Stimulated activated CD4-positive, alpha-beta T cell treated with anti-CD3 and anti-CD28 coated beads, Interleukin-2, amount 100 ng/mL, for 48 hours (primary cell): ENCODE measurements around the gene POR.

Experiments
- DNase-seq, 2 donors: peaks; one replicate each; pipeline ENCODE4 v3.0.0-alpha.2; 2020

POR gene

GRCh38 chr7:75916685-75917634 is 2.0 kb downstream of the POR start:
- no peak for DNase-seq

GRCh38 chr7:75920431-75921161 is 5.6 kb downstream of the POR start:
- DNase-seq = peak in 1 of 2 donors; percentile 27

- no peak for DNase-seq
These were observed 6.5 kb downstream of the POR start for GRCh38 chr7:75921479-75921878.

GRCh38 chr7:75922966-75923603 is 8.1 kb downstream of the POR start:
- DNase-seq = no peak

- DNase-seq = no peak
These were observed 9.3 kb downstream of the POR start for GRCh38 chr7:75924256-75924655.

GRCh38 chr7:75924889-75925288 is 9.9 kb downstream of the POR start:
- no peak for DNase-seq

GRCh38 chr7:75925717-75926435 is 10.9 kb downstream of the POR start:
- DNase-seq = no peak

- no peak for DNase-seq
These were observed 13.6 kb downstream of the POR start for GRCh38 chr7:75928568-75928914.

GRCh38 chr7:75931680-75932079 is 16.7 kb downstream of the POR start:
- DNase-seq = no peak

- no peak for DNase-seq
These were observed 23.2 kb downstream of the POR start for GRCh38 chr7:75937958-75938786.

GRCh38 chr7:75938921-75939320 is 24.0 kb downstream of the POR start:
- no peak for DNase-seq

GRCh38 chr7:75943864-75944263 is 28.9 kb downstream of the POR start:
- DNase-seq = no peak

- no peak for DNase-seq
These were observed 29.6 kb downstream of the POR start for GRCh38 chr7:75944507-75944906.

GRCh38 chr7:75945297-75946168 is 30.6 kb downstream of the POR start:
- DNase-seq = no peak

GRCh38 chr7:75946207-75946855 is 31.4 kb downstream of the POR start:
- DNase-seq = no peak

- no peak for DNase-seq
These were observed 33.2 kb downstream of the POR start for GRCh38 chr7:75948179-75948578.

GRCh38 chr7:75950111-75950681 is 35.2 kb downstream of the POR start:
- DNase-seq = no peak

GRCh38 chr7:75951506-75951905 is 36.6 kb downstream of the POR start:
- DNase-seq = no peak

- no peak for DNase-seq
These were observed 38.5 kb downstream of the POR start for GRCh38 chr7:75953431-75953830.

GRCh38 chr7:75953931-75954330 is 39.0 kb downstream of the POR start:
- no peak for DNase-seq
